HUES48 (cell line): ENCODE measurements around the gene TMEM204.

Experiments used
- H3K27ac ChIP-seq: one replicate; pipeline ENCODE4 v1.7.0; 2013; ENCODE audit warnings: low read depth, low read length, inconsistent platforms
- H3K27me3 ChIP-seq: 2 replicates; pipeline ENCODE4 v1.6.1; 2013; ENCODE audit warnings: mild to moderate bottlenecking, low read length; ENCODE audit not compliant: control insufficient read depth, insufficient read depth
- H3K36me3 ChIP-seq: 2 replicates; pipeline ENCODE4 v1.6.1; 2013; ENCODE audit warnings: low read length; ENCODE audit not compliant: control insufficient read depth, insufficient read depth
- H3K4me1 ChIP-seq: 2 replicates; pipeline ENCODE4 v1.6.1; 2013; ENCODE audit warnings: mild to moderate bottlenecking, low read length; ENCODE audit not compliant: control insufficient read depth, insufficient read depth
- H3K4me3 ChIP-seq: 2 replicates; pipeline ENCODE4 v1.5.1; 2013; ENCODE audit warnings: mild to moderate bottlenecking, low read depth, low read length
- H3K9ac ChIP-seq: 2 replicates; pipeline ENCODE4 v1.6.1; 2013; ENCODE audit warnings: mild to moderate bottlenecking, low read depth, low read length, moderate library complexity
- H3K9me3 ChIP-seq: 2 replicates; pipeline ENCODE4 v1.6.1; 2013; ENCODE audit warnings: low read length; ENCODE audit not compliant: control insufficient read depth, insufficient read depth

TMEM204 gene

DNA sequence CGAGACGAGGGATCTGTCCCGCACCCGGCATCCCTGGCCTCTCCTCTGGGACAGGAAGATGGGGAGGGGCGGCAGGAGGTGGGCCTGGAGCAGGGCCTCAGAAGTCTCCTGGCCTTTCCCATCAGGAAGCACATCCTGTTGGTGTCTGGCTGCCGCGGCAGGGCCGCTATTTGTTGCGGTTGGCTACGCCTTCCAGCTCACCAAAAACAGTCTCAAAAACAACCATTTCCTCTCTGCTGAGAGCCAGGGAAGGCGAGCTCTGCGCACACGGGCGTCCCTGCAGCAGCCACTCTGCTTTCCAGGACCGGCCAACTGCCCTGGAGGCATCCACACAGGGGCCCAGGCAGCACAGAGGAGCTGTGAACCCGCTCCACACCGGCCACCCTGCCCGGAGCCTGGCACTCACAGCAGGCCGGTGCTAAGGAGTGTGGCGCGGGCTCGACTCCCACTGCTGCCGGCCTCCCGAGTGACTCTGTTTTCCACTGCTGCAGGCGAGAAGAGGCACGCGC lies at the start of gene TMEM204:
Gene TMEM204 (plus strand): TSS at position 224 of the 509 bp plus-strand sequence. CDS start 610 bp downstream, outside the sequence.
- no peak within 1 kb of the TSS for H3K9ac ChIP-seq
- no peaks in the 10 kb centered on the region for H3K9me3 ChIP-seq
- H3K4me1 ChIP-seq = no peaks in the 10 kb centered on the region
- H3K36me3 ChIP-seq = no peaks in the 10 kb centered on the region
- H3K27ac ChIP-seq = no peak within 1 kb of the TSS
- H3K4me3 ChIP-seq = no peak within 1 kb of the TSS
- H3K27me3 ChIP-seq = no peaks in the 10 kb centered on the region

DNA sequence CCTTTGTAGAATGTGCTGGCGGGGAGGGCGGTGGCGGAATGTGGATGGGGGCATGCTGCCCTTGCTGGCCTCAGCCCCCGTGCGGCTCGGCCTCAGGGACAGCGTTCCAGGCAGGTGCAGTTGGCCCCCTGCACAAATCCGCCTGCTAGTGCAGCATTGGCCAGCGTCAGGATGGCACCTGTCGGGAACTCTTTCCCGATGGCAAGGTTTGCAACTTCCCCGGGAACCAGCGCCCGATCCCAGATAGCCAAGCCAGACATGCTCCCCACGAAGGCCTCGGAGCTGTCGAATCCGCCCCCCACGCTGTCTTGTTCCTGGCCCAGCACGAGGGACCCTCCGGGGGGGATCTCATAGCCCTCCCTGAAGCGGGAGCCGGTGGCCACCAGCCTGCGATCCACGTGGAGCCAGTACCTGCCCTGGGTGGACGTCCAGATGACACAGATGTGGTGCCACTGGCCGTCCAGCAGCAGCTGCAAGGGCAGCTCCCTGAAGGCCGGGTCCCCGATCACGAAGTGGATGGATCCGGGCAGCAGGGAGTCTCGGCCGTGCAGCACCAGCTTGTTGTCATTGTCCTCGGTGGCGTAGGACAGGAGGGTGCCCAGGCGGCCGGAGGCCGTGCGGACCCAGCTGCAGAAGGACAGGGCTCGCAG lies 47.5 kb upstream of the TMEM204 start:
- no peak overlapping the region for H3K27ac ChIP-seq
- no peak overlapping the region for H3K4me3 ChIP-seq
- H3K9ac ChIP-seq = no peak overlapping the region
- no peaks in the 10 kb centered on the region for H3K36me3 ChIP-seq
- no peaks in the 10 kb centered on the region for H3K4me1 ChIP-seq
- no peaks in the 10 kb centered on the region for H3K9me3 ChIP-seq
- H3K27me3 ChIP-seq = no peaks in the 10 kb centered on the region

DNA sequence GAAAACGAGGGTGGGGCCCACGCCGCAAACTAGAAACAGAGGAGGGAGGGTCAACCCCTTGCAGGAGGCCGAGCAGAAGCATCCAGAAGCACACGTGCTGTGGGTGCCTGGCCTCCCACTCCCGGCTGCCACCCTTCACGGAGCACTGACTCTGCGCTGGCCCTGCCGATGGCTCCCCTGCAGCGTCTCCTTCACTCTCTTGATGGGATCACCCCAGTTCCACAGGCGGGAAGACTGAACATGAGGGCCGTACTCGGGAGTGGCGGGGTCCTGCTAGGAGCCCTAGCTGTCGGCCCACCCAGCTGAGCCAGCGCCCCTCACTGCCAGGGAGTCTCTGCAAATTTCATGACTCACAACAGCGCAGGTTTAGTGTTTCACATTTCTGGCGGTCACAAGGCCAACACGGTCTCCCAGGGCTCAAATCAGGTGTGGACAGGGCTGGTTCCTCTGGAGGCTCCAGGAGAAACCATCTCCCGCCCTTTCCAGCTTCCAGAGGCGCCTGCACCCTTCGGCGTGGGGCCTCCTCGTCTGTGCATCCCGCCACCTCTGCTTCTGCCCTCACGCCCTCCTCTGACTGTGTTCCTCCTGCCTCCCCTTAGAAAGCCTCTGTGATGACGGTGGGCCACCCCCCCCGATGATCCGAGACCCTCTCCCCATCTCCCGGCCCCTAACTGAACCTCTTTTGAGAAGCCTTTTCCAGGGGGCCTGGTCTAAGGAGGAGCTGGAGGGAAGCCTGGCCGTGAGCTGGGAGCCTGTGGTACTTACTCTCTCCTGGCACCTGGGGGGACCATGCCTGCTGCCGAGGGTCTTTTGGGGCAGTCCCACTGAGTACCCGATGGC lies 46.7 kb upstream of the TMEM204 start:
- Histone ChIP-seq H3K36me3 (no peaks in the 10 kb centered on the region), H3K4me3 (no peak overlapping the region), H3K4me1 (no peaks in the 10 kb centered on the region), H3K9ac (no peak overlapping the region), H3K9me3 (no peaks in the 10 kb centered on the region), H3K27me3 (no peaks in the 10 kb centered on the region), H3K27ac (no peak overlapping the region)

DNA sequence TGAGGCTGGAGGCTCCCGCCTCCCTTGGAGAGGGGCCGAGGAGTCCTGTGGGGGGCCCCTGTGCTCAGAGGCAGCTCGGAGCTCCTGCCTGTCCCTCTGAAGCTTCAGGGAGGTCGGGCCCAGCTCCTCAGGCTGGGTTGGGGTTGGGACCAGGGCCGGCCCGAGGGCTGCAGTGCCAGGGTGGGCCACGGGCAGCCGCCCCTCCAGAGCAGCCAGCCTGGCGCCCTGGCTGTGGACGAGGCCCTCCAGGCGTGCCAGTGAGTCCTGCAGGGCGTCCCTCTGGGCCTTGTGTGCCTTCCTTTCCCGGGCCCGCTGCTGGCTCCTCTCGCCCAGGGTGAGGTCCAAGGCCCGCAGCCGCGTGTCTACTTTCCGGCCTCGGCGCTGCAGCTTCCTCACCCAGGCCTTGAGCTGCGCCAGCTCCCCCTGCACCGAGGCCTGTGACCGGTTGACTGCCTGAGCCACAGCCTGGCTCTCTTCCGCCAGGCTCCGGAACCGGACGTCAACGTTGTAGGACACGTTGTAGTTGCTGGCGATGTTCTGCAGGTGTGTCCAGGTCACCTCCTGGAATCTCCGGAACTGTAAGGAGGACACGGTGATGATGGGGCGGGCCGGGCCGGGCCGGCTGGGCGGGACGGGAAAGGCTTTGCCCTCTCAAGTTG lies 45.9 kb upstream of the TMEM204 start:
- Histone ChIP-seq H3K9ac (no peak overlapping the region), H3K27ac (no peak overlapping the region), H3K4me1 (no peaks in the 10 kb centered on the region), H3K27me3 (no peaks in the 10 kb centered on the region), H3K4me3 (no peak overlapping the region), H3K36me3 (no peaks in the 10 kb centered on the region), H3K9me3 (no peaks in the 10 kb centered on the region)

DNA sequence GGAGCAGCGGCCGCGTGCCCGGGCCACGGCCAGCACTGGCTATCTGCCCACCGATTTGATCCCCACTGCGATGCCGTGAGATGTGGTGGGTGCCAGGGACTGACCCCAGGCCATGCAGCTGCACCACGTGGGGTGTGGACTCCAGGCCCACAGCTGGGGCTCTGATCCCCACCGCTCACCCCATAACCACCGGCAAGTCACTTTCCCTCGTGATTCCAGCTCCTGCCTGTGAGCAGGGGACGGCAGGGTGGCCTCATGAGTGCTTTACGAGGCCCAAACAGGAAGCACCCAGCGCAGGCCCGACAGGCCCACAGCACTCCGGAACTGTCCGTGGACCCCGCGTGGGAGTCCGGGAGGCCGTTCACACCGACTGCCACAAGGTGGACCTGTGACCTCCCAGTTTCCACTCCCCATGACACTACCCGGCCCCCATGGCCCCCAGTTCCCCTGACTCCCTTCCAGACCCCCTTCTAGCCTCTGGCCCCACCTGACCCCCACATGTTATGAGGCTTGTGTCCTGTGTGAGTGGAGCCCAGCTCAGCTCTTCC lies 45.3 kb upstream of the TMEM204 start:
- H3K27me3 ChIP-seq = no peaks in the 10 kb centered on the region
- H3K4me3 ChIP-seq = no peak overlapping the region
- no peak overlapping the region for H3K27ac ChIP-seq
- no peaks in the 10 kb centered on the region for H3K4me1 ChIP-seq
- no peaks in the 10 kb centered on the region for H3K36me3 ChIP-seq
- no peak overlapping the region for H3K9ac ChIP-seq
- no peaks in the 10 kb centered on the region for H3K9me3 ChIP-seq

GRCh38 chr16:1488619-1489018 lies 44.8 kb upstream of the TMEM204 start, which contains the start of gene PTX4:
Gene PTX4 (minus strand): TSS chr16:1488944. CDS start chr16:1488909, 35 bp downstream.
- no peaks in the 10 kb centered on the region for H3K9me3 ChIP-seq
- H3K27ac ChIP-seq = no peak within 1 kb of the TSS
- no peaks in the 10 kb centered on the region for H3K4me1 ChIP-seq
- no peak within 1 kb of the TSS for H3K4me3 ChIP-seq
- no peaks in the 10 kb centered on the region for H3K36me3 ChIP-seq
- no peaks in the 10 kb centered on the region for H3K27me3 ChIP-seq
- H3K9ac ChIP-seq = no peak within 1 kb of the TSS

DNA sequence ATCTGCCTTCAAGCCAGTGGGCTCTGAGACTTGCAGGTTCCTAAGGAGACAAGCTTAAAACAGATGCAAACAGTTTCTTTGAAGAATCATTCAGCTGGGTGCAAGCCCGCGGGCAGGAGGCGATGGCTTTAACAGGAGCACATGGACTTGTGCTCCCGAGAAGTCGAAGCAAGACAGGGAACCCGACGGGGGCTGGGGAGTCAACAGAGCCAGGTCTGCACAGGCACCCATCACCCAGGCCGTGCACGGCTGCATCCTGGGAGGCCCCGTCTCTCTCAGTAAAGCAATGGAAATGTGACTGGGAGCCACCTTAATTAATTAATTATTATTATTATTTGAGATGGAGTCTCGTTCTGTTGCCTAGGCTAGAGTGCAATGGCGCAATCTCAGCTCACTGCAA lies 44.4 kb upstream of the TMEM204 start:
- H3K27ac ChIP-seq = no peak overlapping the region
- no peaks in the 10 kb centered on the region for H3K27me3 ChIP-seq
- no peaks in the 10 kb centered on the region for H3K9me3 ChIP-seq
- H3K4me1 ChIP-seq = 0 out of 2 replicates have a peak, but pooled peaks cover under 1% of the 10 kb centered on the region
- H3K4me3 ChIP-seq = no peak overlapping the region
- no peaks in the 10 kb centered on the region for H3K36me3 ChIP-seq
- no peak overlapping the region for H3K9ac ChIP-seq

- 0 out of 2 replicates have a peak, but pooled peaks cover 3% of the 10 kb centered on the region for H3K4me1 ChIP-seq
- H3K9ac ChIP-seq = no peak overlapping the region
- no peak overlapping the region for H3K4me3 ChIP-seq
- no peaks in the 10 kb centered on the region for H3K9me3 ChIP-seq
- peaks cover 20% of the 10 kb centered on the region for H3K36me3 ChIP-seq
- H3K27me3 ChIP-seq = no peaks in the 10 kb centered on the region
- H3K27ac ChIP-seq = no peak overlapping the region
These were observed 42.1 kb upstream of the TMEM204 start for GRCh38 chr16:1491327-1491726.

- H3K9me3 ChIP-seq = no peaks in the 10 kb centered on the region
- H3K27me3 ChIP-seq = no peaks in the 10 kb centered on the region
- 0 out of 2 replicates have a peak, but pooled peaks cover 3% of the 10 kb centered on the region for H3K4me1 ChIP-seq
- peak overlapping the region; percentile 83 for H3K4me3 ChIP-seq
- H3K36me3 ChIP-seq = peaks cover 29% of the 10 kb centered on the region
- H3K27ac ChIP-seq = peak overlapping the region; percentile 80
- H3K9ac ChIP-seq = peak overlapping the region; percentile 94
These were observed 41.2 kb upstream of the TMEM204 start for GRCh38 chr16:1492082-1492922.
